Placental epithelial cell (primary cell): ENCODE measurements around the gene LCE1C. TPM values are rescaled to one million over a fixed set of nuclear protein-coding genes. Genes with fewer than 3 reads are reported as not detected.

Experiments used
- total RNA-seq: library from RNA; depleted of rRNA; stranded (reverse); fragments of >200 nt; gene quantifications from 2 replicates; pipeline ENCODE4 v1.2.3, GENCODE V29; 2012

The LCE1C gene
- not detected in 2 replicates for total RNA-seq

DNA sequence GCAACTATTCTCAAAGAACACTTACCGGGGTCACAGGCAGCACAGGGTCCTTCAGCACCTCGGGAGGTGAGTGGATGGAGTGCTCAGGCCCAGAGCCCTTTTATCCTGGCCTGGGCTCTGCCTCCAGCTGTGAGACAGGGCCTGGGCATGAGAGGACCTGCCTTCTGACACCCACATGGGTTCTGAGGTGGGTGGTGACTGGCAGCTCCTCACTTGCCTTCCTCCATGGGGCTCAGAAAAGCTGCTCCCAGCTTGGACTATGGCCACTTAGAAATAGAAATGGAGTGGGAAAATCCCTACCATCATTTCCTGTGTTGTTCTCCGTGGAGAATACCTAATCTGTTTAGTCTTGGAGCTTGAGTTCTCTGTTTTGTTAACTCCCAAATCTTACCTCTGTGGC, at the start of gene LCE1C:
LCE1C (minus strand) TSS at position 76 of the 400 bp plus-strand sequence. CDS start 1,173 bp downstream, outside the sequence.

GRCh38 chr1:152842556-152842955, 36.1 kb upstream of the LCE1C start, which contains the start of gene LCE6A:
TSS of gene LCE6A (plus strand) at chr1:152842856. CDS start at chr1:152843521, 665 bp downstream.

GRCh38 chr1:152827173-152827572, 20.7 kb upstream of the LCE1C start, which contains the start of gene LCE1A:
TSS of gene LCE1A (plus strand) at chr1:152827473. CDS start at chr1:152827473, 0 bp downstream.

GRCh38 chr1:152811671-152812070, 5.2 kb upstream of the LCE1C start, which contains the start of gene LCE1B:
TSS of gene LCE1B (plus strand) at chr1:152811971. CDS start at chr1:152812447, 476 bp downstream.

DNA sequence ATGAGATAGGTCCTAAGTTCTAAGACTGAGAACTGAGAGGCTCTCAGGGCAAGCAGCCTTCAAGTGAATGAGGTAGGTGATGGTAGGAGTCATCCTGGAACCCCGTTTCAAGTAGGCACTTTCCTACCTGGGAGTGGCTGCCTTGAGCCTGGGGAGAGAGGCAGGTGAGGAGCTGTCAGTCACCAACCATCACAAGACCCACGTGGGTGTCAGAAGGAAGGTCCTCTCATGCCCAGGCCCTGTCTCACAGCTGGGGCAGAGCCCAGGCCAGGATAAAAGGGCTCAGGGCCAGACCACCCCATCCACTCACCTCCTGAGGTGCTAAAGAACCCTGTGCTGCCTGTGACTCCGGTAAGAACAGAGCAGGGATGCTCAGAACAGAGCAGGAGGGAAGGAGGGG, 10.0 kb downstream of the LCE1C start, which contains the start of gene LCE1D:
LCE1D (plus strand) TSS at position 301 of the 400 bp plus-strand sequence. CDS start 1,074 bp downstream, outside the sequence.

GRCh38 chr1:152786077-152786476, 20.4 kb downstream of the LCE1C start, which contains the start of gene LCE1E:
TSS of gene LCE1E (plus strand) at chr1:152786257. CDS start at chr1:152787300, 1,043 bp downstream.

GRCh38 chr1:152774875-152775274, 31.6 kb downstream of the LCE1C start, which contains the start of gene LCE1F:
TSS of gene LCE1F (plus strand) at chr1:152775140. CDS start at chr1:152776372, 1,232 bp downstream.

DNA sequence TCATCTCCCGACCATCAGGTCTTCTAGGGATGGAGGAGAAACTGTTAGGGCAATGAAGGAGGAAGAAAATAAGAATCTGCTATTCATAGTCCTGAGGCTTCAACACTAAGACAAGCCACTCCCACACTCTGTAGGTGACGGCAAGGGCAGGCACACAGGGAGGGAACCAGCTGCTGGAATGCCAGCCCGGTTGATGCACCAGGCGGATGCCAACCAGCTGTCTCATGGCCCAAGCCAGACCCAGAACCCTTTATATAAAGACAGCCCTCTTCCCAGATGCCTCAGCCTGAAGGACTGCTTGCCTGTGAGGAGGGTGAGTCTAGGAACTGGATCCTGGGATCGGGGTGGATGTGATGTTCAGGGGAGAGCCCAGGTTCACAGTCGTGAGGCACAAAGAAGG, 48.7 kb downstream of the LCE1C start, which contains the start of gene KPRP:
KPRP (plus strand) TSS at position 279 of the 400 bp plus-strand sequence. CDS start 1,564 bp downstream, outside the sequence.

Other genes with a start within 250 kb of the LCE1C start
- gene LCE3E, start 239.9 kb downstream of the LCE1C start, total RNA-seq: not detected in 2 replicates
- not detected in 2 replicates for gene LCE3D, start 226.1 kb downstream of the LCE1C start, total RNA-seq
- gene LCE3C, start 206.4 kb downstream of the LCE1C start, total RNA-seq: not detected in 2 replicates
- gene LCE3B, start 192.8 kb downstream of the LCE1C start, total RNA-seq: not detected in 2 replicates
- not detected in 2 replicates for gene LCE3A, start 183.5 kb downstream of the LCE1C start, total RNA-seq
- not detected in 2 replicates for gene LCE2D, start 143.3 kb downstream of the LCE1C start, total RNA-seq
- gene LCE2C, start 131.4 kb downstream of the LCE1C start, total RNA-seq: not detected in 2 replicates
- not detected in 2 replicates for gene LCE2B, start 120.5 kb downstream of the LCE1C start, total RNA-seq
- gene LCE2A, start 108.3 kb downstream of the LCE1C start, total RNA-seq: 0.79 TPM in 1 of 2 replicates, not detected in the other
- not detected in 2 replicates for gene LCE4A, start 98.5 kb downstream of the LCE1C start, total RNA-seq
- not detected in 2 replicates for gene KPRP, start 48.6 kb downstream of the LCE1C start, total RNA-seq
- gene LCE1F, start 31.5 kb downstream of the LCE1C start, total RNA-seq: not detected in 2 replicates
- not detected in 2 replicates for gene LCE1E, start 20.4 kb downstream of the LCE1C start, total RNA-seq
- not detected in 2 replicates for gene LCE1D, start 9.9 kb downstream of the LCE1C start, total RNA-seq
- gene LCE1B, start 5.3 kb upstream of the LCE1C start, total RNA-seq: not detected in 2 replicates
- gene LCE1A, start 20.8 kb upstream of the LCE1C start, total RNA-seq: not detected in 2 replicates
- not detected in 2 replicates for gene LCE6A, start 36.2 kb upstream of the LCE1C start, total RNA-seq
- not detected in 2 replicates for gene LCE7A, start 53.3 kb upstream of the LCE1C start, total RNA-seq
- gene SMCP, start 71.7 kb upstream of the LCE1C start, total RNA-seq: not detected in 2 replicates
- 0.54 and 0.79 TPM in 2 replicates for gene IVL, start 101.9 kb upstream of the LCE1C start, total RNA-seq
- not detected in 2 replicates for gene SPRR5, start 140.6 kb upstream of the LCE1C start, total RNA-seq
- gene SPRR4, start 164.0 kb upstream of the LCE1C start, total RNA-seq: not detected in 2 replicates
- not detected in 2 replicates for gene SPRR1A, start 177.4 kb upstream of the LCE1C start, total RNA-seq
- 1.2 and 1.6 TPM in 2 replicates for gene SPRR3, start 195.1 kb upstream of the LCE1C start, total RNA-seq
- gene SPRR1B, start 224.6 kb upstream of the LCE1C start, total RNA-seq: not detected in 2 replicates
- not detected in 2 replicates for gene SPRR2D, start 234.5 kb upstream of the LCE1C start, total RNA-seq